Posterior vena cava (tissue), 2 donors: Measurements from ENCODE around the gene CABP4. TPM values are rescaled to one million over a fixed set of nuclear protein-coding genes. Genes with fewer than 3 reads are reported as not detected.

Experiments used
- DNase-seq: peaks from one replicate; pipeline ENCODE4 v3.0.0-alpha.2; 2020; ENCODE audit warnings: low spot score
- intact Hi-C, 2 donors: fragments of 100-400 bp; cut with DNase I; formaldehyde crosslinking; loops; one replicate each; pipeline versions ENCODE4 v1.14.1 to v1.14.2; 2022 to 2023
- long read RNA-seq, 2 donors: library from polyadenylated mRNA; unstranded; transcript quantifications; one replicate each; pipeline ENCODE4 v2.0.0, GENCODE V29; 2020 to 2021
- total RNA-seq, 2 donors: library from RNA; stranded (reverse); fragmentation: NEBNext Ultra II Directional; extraction: Animal tissue kit (Norgen Biotek cat#: 25700); gene quantifications; one replicate each; pipeline ENCODE4 v1.2.1, GENCODE V29; 2021
- donor health status: DM: yes; HTN: yes; CAD: no.
- donor health status: DM: yes; HTN: yes; CAD: no.

Gene CABP4
- total RNA-seq, result 1 to 10 TPM; 1.2 to 2.2 TPM
- long read RNA-seq, donor 1, partial matches to known transcripts, result 0 of 1 reads
- long read RNA-seq, donor 1, other reads (novel, unspliced or antisense), result 1 of 1 reads
- long read RNA-seq, donor 2, partial matches to known transcripts, result 0 of 1 reads
- long read RNA-seq, donor 2, other reads (novel, unspliced or antisense), result 1 of 1 reads

GRCh38 chr11:67455054-67455453 is at the start of gene CABP4:
TSS of gene CABP4 (plus strand) at chr11:67455354. CDS start at chr11:67455424, 70 bp downstream.
- intact Hi-C loops, result no loop called here
- no peak for DNase-seq

- intact Hi-C loops, result loop anchor here in 1 of 2 donors (10.0 kb wide), 1 partner anchor 99 kb away; the partner anchor contains the start of genes CDK2AP2 and PITPNM1
- DNase-seq, result no peak
These were observed 49.3 kb upstream of the CABP4 start for GRCh38 chr11:67405688-67406339.

GRCh38 chr11:67406420-67406968 is 48.7 kb upstream of the CABP4 start:
- DNase-seq, result no peak

GRCh38 chr11:67406969-67407687 is 48.0 kb upstream of the CABP4 start:
- intact Hi-C loops, result loop anchor here in 1 of 2 donors (10.0 kb wide), 1 partner anchor 98 kb away; the partner anchor contains the start of genes CDK2AP2 and PITPNM1
- no peak for DNase-seq

More at GRCh38 chr11:67406420-67406968, 48.7 kb upstream of the CABP4 start:
- intact Hi-C loops, result loop anchor here in 1 of 2 donors (10.0 kb wide), 1 partner anchor 98 kb away; the partner anchor contains the start of genes CDK2AP2 and PITPNM1

- intact Hi-C loops, result loop anchor here in 1 of 2 donors (10.0 kb wide), 1 partner anchor 97 kb away; the partner anchor contains the start of genes CDK2AP2 and PITPNM1
- DNase-seq, result no peak
These were observed 47.4 kb upstream of the CABP4 start for GRCh38 chr11:67407688-67408163.

- intact Hi-C loops, result loop anchor here in 1 of 2 donors (10.0 kb wide), 1 partner anchor 96 kb away; the partner anchor contains the start of genes CDK2AP2 and PITPNM1
- no peak for DNase-seq
These were observed 46.5 kb upstream of the CABP4 start for GRCh38 chr11:67408437-67409200.

- intact Hi-C loops, result loop anchor here in 1 of 2 donors (10.0 kb wide), 1 partner anchor 96 kb away; the partner anchor contains the start of genes CDK2AP2 and PITPNM1
These were observed 45.9 kb upstream of the CABP4 start for GRCh38 chr11:67409261-67409666.

GRCh38 chr11:67409781-67410368 is 45.3 kb upstream of the CABP4 start:
- intact Hi-C loops, result loop anchor here in 1 of 2 donors (10.0 kb wide), 1 partner anchor 95 kb away; the partner anchor contains the start of genes CDK2AP2 and PITPNM1
- no peak for DNase-seq

More at GRCh38 chr11:67409261-67409666, 45.9 kb upstream of the CABP4 start:
- no peak for DNase-seq

GRCh38 chr11:67410369-67410831 is 44.8 kb upstream of the CABP4 start:
- intact Hi-C loops, result no loop called here
- no peak for DNase-seq

- no peak for DNase-seq
- intact Hi-C loops, result no loop called here
These were observed 44.0 kb upstream of the CABP4 start for GRCh38 chr11:67410984-67411784.

- intact Hi-C loops, result no loop called here
- DNase-seq, result no peak
These were observed 43.4 kb upstream of the CABP4 start for GRCh38 chr11:67411785-67412152.

- intact Hi-C loops, result no loop called here
- no peak for DNase-seq
These were observed 42.5 kb upstream of the CABP4 start for GRCh38 chr11:67412495-67413179.

- intact Hi-C loops, result no loop called here
- no peak for DNase-seq
These were observed 41.8 kb upstream of the CABP4 start for GRCh38 chr11:67413266-67413849.

- no peak for DNase-seq
- intact Hi-C loops, result no loop called here
These were observed 39.5 kb upstream of the CABP4 start, which contains the start of gene CARNS1 for GRCh38 chr11:67415501-67416304. TSS of gene CARNS1 (plus strand) at chr11:67415678. CDS start at chr11:67416200, 522 bp downstream.
